ENCODE data around the gene KAT14.
"Not testable (repeated sequence)": the region's sequence is repeated elsewhere in the genome, so short reads cannot be mapped to it uniquely, and the experiment has no call there.

The KAT14 gene

GRCh38 chr20:18137412-18138265, at the start of gene KAT14, which contains the start of gene PET117:
Gene KAT14 (plus strand): TSS chr20:18137863. CDS start chr20:18142661, 4,798 bp downstream.
Gene PET117 (plus strand): TSS chr20:18137863. CDS start chr20:18137956, 93 bp downstream.
- in situ Hi-C loops (cut with MboI; ENCODE audit: low sequenced_read_pairs): no loop called here

- in situ Hi-C loops (cut with MboI; ENCODE audit: low sequenced_read_pairs): not testable (repeated sequence)
Measured at GRCh38 chr20:18088298-18088697, 49.4 kb upstream of the KAT14 start.

GRCh38 chr20:18088841-18089240, 48.8 kb upstream of the KAT14 start:
- in situ Hi-C loops (cut with MboI; ENCODE audit: low sequenced_read_pairs): not testable (repeated sequence)

GRCh38 chr20:18090044-18090443, 47.6 kb upstream of the KAT14 start:
- in situ Hi-C loops (cut with MboI; ENCODE audit: low sequenced_read_pairs): no loop called here

- in situ Hi-C loops (cut with MboI; ENCODE audit: low sequenced_read_pairs): no loop called here
Measured at GRCh38 chr20:18090477-18090876, 47.2 kb upstream of the KAT14 start.

- in situ Hi-C loops (cut with MboI; ENCODE audit: low sequenced_read_pairs): no loop called here
Measured at GRCh38 chr20:18091623-18092022, 46.0 kb upstream of the KAT14 start.

- in situ Hi-C loops (cut with MboI; ENCODE audit: low sequenced_read_pairs): no loop called here
Measured at GRCh38 chr20:18092890-18093289, 44.8 kb upstream of the KAT14 start.

GRCh38 chr20:18093388-18093787, 44.3 kb upstream of the KAT14 start:
- in situ Hi-C loops (cut with MboI; ENCODE audit: low sequenced_read_pairs): no loop called here

GRCh38 chr20:18094191-18094590, 43.5 kb upstream of the KAT14 start:
- in situ Hi-C loops (cut with MboI; ENCODE audit: low sequenced_read_pairs): no loop called here

GRCh38 chr20:18100569-18100968, 37.1 kb upstream of the KAT14 start:
- in situ Hi-C loops (cut with MboI; ENCODE audit: low sequenced_read_pairs): not testable (repeated sequence)

GRCh38 chr20:18101125-18101810, 36.4 kb upstream of the KAT14 start:
- in situ Hi-C loops (cut with MboI; ENCODE audit: low sequenced_read_pairs): no loop called here

- in situ Hi-C loops (cut with MboI; ENCODE audit: low sequenced_read_pairs): no loop called here
Measured at GRCh38 chr20:18103497-18103896, 34.2 kb upstream of the KAT14 start.

GRCh38 chr20:18108326-18108725, 29.3 kb upstream of the KAT14 start:
- in situ Hi-C loops (cut with MboI; ENCODE audit: low sequenced_read_pairs): no loop called here

- in situ Hi-C loops (cut with MboI; ENCODE audit: low sequenced_read_pairs): not testable (repeated sequence)
Measured at GRCh38 chr20:18128574-18128973, 9.1 kb upstream of the KAT14 start.

GRCh38 chr20:18132663-18133062, 5.0 kb upstream of the KAT14 start:
- in situ Hi-C loops (cut with MboI; ENCODE audit: low sequenced_read_pairs): no loop called here

GRCh38 chr20:18133962-18134361, 3.7 kb upstream of the KAT14 start:
- in situ Hi-C loops (cut with MboI; ENCODE audit: low sequenced_read_pairs): no loop called here

- in situ Hi-C loops (cut with MboI; ENCODE audit: low sequenced_read_pairs): no loop called here
Measured at GRCh38 chr20:18138266-18138582, 561 bp downstream of the KAT14 start.

GRCh38 chr20:18138639-18139583, 1.2 kb downstream of the KAT14 start:
- in situ Hi-C loops (cut with MboI; ENCODE audit: low sequenced_read_pairs): no loop called here

GRCh38 chr20:18139832-18140231, 2.2 kb downstream of the KAT14 start:
- in situ Hi-C loops (cut with MboI; ENCODE audit: low sequenced_read_pairs): no loop called here

GRCh38 chr20:18144541-18145099, 7.0 kb downstream of the KAT14 start:
- in situ Hi-C loops (cut with MboI; ENCODE audit: low sequenced_read_pairs): no loop called here

GRCh38 chr20:18154342-18154741, 16.7 kb downstream of the KAT14 start:
- in situ Hi-C loops (cut with MboI; ENCODE audit: low sequenced_read_pairs): no loop called here
